Left lobe of liver (tissue), 2 donors: ENCODE results near the gene CYTH4. TPM values are rescaled to one million over a fixed set of nuclear protein-coding genes. Genes with fewer than 3 reads are reported as not detected.
A peak's percentile ranks its signal among the peaks of the same experiment; 100 is the strongest.

Experiments used
- ATAC-seq: fragments of 200-7000 bp; cut with Tn5 transposase; one replicate; pipeline ENCODE4 v1.9.1; 2020; ENCODE audit warnings: mild to moderate bottlenecking, moderate library complexity
- DNase-seq: peaks from one replicate; pipeline ENCODE4 v3.0.0-alpha.2; 2020; ENCODE audit warnings: low spot score
- total RNA-seq: library from RNA; stranded (reverse); gene quantifications from one replicate; pipeline ENCODE4 v1.2.1, GENCODE V29; 2021
- donor health status: DM: no; HTN: no; CAD: no; lungs with moderate emphysema.
- donor health status: DM: no; HTN: yes; CAD: no.

CYTH4 gene
- total RNA-seq, 1 donor from 2014 or later = 5.2 TPM

DNA sequence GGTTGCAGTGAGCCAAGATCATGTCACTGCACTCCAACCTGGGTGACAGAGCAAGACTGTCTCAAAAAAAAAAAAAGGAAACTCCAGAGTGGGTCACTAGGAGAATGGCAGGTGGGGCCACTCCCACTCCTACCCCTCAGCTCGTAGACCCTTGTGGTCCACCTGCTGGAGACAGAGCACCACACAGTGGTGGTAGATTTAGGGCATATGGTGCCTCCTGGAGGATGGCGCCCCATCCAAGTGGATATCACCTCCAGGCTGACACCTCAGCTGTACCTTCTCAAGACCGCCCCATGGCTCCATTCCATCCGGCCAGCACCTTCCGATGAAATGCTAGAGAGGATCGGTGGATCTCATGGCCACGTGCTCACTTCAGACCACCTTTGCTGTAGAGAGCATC, 6.2 kb downstream of the CYTH4 start:
- ATAC-seq = no peak

DNA sequence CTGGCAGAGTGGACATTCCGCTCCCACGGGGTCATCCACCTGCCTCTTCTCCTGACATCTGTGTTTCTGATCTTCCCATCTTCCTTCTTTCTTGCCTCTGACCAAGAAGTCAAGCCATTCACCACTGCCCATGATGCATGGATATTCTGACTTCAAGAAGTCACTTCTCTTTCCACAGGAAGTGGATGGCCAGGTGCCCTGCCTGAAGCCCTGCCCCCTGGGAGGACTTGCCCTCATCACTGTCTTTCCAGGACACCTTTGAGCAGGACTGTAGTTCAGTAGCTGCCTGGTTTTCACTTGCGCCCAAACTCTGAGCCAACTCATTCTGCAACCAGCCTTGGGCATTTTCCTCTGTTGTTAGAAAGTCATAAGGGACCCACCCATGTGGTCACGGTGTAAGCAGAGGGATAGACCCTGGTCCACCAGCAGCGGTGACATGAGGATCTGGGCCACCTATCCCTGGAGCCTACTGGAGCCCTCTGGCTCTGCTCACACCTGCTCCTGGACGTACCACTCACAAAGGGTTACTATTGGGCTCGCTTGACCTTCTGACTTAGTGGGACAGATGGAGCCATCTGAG, 6.9 kb downstream of the CYTH4 start:
- ATAC-seq (no peak), DNase-seq (no peak)

More for the DNA sequence above, 6.2 kb downstream of the CYTH4 start:
- DNase-seq = no peak

DNA sequence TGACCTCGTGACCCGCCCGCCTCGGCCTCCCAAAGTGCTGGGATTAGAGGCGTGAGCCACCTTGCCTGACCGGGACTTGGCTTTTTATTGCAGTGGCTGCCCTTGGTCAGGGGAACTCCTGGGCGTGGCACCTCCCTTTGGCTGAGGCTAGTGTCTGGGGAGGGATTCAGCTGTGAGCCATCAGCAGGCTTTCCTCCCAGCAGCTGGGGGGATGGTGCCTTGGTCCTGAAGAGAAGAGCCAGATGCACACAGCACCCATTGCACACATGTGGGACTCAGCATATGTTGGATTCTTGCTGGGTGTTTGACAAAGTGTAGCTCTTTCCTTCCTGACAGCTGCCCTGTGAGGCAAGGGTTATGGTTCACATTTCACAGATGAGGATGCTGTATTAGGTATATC, 8.4 kb downstream of the CYTH4 start:
- ATAC-seq = no peak
- DNase-seq = no peak

DNA sequence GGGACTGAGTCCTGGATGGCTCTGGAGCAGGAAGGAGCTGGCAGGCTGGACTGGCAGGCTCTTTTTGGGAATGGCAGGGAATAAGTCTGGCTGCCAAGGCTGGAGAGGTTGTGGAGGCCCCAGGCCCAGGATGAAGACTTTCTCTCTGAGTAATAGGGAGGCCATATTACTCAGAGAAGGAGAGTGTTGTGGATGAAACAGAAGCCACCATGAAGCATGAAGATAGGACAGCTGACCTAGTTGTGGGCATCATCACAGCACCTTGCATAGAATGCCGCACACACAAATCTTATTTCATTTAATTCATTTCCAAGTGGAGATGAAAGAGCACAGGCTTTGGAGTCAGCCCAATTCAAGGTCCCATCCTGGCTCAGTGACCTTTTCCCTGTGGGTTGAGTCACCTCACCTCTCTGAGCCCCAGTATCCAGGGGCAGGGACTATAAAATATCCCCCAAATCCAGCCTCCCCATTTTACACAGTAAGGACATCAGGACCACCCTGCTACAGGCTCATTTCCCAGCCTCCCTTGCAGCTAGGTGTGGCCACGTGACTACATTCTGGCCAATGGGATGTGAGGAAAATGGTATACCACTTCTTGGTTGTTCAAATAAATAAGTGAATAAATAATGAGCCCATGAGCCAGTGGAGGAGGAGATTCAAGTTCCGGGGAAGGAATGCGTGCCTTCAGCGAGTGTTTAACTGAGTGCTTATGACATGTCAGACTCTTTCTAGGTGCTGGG, 9.4 kb downstream of the CYTH4 start:
- ATAC-seq (no peak), DNase-seq (no peak)

DNA sequence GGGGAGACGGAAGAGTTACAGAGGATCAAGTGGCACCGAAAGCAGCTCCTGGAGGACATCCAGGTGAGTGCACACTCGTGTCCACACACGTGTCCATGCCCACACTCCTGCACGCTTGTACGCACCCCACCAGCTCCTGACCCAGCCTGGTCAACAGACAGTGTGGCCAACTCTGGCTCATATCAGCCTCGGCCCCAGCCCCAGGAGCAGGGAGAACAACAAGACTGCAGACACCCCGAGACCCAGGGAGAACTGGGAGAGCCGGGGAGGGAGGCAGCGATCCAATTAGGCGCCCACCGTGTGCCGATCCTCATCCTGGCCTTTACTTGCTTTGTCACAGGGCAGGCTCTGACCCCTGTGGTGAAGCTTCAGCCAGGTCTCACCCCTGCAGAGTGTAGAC, 10.3 kb downstream of the CYTH4 start:
- DNase-seq (no peak), ATAC-seq (no peak)

DNA sequence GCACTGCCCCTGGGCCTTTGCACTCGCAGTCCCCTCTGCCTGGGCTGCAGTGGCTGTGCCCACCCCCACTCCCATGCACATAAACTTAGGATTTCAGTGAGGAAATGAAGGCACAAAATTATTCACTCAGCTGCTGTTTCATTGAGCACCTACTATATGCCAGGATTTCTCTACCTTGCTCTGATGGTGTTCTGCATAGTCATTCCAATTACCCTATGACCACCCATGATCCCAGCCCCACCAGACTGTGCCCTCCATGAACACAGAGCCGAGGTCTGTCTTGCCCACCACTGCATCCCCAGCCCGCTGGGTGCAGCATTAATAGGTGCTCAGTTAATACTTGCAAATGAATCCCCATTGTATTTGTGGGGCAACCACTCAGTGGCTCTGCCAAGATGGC, 10.9 kb downstream of the CYTH4 start:
- DNase-seq (no peak), ATAC-seq (no peak)

DNA sequence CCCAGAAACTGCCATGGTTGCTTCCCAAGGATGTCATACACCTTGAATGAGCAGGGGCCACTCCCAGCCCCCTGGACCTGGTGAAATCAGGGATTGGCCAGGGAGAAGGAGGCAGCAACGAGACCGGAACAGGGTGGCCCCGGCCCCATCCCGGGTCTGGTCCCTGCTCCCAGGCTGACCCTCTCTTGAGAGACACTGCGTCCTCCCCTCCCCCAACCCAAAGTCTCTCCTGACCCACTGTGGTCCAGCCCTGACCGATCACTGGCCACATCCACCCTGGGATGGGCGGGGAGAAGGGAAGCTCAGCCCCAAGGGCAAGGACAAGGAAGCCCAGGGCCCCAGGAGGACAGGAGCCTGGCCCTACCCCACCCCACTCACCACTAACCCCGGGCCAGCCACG, 12.4 kb downstream of the CYTH4 start:
- DNase-seq (no peak), ATAC-seq (no peak)

DNA sequence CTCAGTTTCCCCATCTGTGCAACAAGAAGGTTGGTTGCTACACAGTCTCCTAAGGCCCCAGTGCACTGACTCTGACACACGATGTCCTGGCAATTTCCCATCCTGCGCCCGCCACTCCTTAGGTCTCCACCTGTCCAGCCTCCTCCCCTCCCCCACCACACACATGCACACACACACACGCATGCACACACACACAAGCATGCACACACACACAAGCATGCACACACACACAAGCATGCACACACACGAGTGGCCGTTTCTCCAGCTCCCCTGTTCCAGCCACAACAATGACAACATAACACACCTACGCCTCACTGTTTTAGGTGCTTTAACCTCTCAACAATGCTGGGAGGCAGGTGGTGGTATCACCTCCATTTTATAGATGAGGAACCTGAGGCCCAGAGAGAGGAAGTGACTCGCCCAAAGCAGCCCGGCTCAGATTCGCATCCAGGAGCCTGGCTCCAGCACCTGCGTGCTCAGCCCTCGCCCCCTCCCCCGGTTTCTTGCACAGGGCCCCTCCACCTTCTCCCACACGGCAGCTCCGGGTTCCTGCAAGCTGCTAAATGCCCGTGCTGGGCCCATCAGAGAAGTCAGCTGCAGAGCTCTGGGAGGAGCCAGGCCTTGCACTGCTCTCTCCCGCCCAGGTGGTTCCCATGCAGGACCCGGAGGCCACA, 13.0 kb downstream of the CYTH4 start:
- ATAC-seq (no peak), DNase-seq (no peak)

DNA sequence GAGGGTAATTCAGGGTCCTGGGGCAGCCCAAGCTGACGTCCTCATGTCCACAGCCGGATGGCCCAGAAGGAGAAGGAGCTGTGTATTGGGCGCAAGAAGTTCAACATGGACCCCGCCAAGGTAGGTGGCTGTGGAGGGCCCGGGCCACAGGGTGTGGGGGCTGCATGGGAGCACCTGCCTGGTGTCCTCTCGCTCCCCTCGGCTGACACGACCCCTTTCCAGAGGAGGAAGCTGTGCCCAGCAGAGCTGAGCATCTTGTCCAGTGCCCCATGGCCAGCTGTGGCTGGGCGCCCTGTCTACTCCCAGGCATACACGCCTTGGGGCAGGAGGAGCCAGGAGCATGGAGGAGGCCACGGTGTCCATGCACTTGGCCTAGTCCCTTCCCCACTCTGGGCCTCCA, 13.6 kb downstream of the CYTH4 start:
- ATAC-seq = no peak

DNA sequence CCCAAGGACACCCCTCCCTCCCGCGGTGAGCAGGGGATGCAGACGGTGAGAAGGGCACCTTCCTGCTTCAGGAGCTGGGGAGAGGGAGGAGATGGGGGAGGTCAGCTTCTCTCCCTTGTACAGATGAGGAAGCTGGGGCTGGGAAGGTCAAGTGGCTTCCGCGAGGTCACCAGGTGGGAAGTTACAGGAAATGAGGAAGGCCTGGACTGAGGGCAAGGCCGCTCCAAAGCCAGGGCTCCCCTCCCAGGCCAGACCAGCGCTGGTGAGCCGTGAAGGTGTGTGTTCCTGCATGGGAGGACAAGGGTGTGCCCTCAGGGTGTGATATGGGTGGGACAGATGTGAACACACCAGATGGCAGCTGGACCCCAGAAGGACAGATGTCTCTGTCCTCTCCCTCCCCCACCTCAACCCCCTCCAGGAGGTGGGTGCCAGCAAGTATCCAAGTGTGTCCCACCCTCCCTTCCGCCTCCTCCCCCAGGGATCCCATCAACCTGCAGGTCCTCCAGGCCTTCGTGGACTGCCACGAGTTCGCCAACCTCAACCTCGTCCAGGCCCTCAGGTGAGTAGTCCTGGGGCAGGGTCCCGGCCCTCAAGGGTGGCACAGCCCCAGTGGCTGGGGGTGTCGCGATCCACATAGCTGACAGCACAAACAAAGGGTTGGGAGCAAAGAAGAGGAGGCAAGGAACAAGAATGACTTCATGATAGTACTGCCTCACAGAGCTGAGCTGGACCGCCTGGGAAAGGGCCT, 16.6 kb downstream of the CYTH4 start:
- DNase-seq (no peak), ATAC-seq (peak; percentile 14)

More for the DNA sequence above, 13.6 kb downstream of the CYTH4 start:
- DNase-seq = no peak

DNA sequence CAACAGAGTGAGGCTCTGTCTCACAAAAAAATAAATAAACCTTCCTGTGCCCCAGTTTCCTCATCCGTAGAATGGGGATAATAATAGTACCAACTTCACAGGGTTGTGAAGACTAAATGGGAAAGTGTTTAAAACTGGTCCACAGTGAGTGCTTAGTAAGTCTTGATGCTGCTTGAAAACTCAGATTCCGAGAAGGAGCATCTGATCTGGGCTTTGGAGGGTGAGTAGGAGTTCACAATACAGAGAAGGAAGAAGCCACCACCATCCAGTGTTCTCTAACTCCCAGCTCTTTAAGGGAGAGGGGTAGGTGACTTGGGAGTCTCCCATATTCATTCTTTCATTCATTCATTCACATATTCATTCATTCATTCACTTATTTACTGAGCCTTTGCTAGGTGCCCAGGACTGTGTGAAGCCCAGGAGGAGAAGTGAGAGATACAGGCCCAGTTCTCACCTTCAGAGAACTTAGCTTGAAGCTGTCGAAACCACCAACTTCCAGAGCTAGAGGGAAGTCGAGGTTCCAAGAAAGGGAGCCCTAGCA, 17.7 kb downstream of the CYTH4 start:
- DNase-seq (no peak), ATAC-seq (no peak)

DNA sequence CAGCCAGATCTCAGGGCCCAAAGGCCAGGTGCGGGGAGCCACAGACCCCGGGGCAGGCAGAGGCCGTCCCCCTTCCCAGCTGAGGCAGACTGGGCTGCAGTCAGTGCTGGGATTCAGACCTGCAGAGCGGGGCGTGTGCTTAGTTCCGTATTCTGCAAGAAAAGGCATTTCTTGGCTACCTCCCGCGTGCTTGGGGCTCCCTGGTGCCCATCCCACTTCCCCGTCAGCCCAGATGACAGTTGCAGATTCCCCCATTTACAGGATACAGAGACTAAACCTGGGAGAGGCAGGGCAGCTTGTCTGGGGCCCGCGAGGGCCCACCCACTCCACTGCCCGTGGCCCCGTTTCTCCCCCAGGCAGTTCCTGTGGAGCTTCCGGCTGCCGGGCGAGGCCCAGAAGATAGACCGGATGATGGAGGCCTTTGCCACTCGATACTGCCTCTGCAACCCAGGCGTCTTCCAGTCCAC, 18.3 kb downstream of the CYTH4 start:
- peak; percentile 26 for ATAC-seq
- no peak for DNase-seq

DNA sequence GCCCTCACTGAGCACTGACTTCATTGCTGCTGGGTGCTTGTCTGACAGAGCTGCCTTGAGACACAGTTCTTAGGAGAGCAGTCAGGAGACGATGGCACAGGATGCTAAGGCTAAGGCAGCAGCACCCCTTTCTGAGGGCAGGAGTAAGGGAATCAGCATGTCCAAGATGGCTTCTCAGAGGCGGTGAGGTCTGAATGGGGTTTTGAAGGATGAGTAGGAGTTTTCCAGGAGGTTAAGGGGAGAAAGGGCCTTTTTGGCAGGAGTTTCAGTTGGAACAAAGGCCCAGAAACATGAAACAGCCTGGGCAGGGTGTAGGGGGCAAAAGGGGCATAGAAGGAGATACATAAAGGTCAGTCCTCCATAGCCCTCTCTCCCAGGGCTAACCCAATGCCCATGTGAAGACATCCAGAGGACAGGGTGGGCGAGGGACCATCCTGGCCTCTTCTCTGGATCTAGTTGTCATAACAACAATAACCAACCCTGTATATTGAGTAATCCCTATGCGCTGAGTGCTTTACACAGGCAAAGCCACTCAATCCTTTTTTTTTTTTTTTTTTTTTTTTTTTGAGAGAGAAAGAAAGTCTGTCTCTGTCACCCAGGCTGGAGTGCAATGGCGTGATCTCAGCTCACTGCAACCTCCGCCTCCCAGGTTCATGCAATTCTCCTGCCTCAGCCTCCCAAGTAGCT, 19.0 kb downstream of the CYTH4 start:
- no peak for DNase-seq
- ATAC-seq = no peak

DNA sequence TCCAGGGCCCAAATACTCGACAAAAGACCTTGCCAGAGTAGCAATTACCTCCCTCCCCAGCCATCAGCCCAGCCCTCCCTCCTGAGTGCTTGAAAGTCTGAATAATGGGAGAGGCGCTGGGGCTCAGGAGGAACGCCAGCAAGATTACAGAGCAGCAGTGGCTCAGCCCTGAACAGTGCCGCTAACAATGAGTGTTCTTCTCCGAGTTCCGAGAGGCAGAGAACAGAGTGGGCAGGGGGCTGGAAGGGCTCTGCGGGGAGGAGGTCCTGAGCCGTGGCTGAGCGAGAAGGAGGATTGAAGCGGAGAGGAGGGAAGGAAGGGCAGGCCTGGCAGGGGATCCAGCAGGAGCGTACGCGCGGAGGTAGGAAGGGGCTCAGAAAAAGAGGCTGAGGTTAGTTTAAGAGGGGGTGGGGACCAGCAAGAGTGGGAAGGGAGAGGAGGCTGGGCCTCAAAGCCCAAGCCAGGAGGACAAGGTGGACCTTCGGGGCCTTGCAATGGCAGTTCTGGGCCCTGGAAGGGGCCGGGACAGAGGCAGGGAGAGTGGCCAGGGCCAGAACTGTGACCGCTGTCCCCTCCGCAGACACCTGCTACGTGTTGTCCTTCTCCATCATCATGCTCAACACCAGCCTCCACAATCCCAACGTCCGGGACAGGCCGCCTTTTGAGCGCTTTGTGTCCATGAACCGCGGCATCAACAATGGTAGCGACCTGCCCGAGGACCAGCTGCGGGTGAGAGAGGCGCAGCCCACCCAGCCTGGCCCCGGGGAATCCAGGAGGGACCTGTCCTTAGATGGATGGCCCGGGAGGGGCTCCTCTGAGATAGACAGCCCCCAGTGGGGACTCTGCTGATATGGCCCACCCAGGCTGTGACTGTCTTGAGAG, 20.6 kb downstream of the CYTH4 start:
- no peak for ATAC-seq
- DNase-seq = no peak

DNA sequence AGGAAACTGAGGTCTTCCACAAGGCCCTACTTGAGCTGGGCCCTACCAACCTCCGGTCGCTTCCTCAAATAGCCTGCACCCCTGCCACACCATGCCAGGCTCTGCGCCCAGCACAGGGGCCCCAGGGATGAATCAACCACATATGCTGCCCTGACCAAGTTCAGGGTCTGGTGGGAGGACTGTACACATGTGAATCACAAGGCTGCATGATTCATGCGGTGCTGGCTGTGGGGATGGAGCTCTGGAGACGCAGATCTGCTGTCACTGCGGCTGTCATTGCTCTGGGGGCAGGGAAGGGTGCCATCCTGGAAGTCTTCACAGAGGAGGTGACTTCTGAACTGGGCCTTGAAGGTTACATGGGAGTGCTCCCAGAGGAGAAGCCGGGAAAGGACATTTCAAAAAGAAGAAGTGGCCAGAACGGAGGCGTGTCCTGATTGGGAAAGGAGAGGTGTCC, 21.5 kb downstream of the CYTH4 start:
- no peak for ATAC-seq
- DNase-seq = no peak

DNA sequence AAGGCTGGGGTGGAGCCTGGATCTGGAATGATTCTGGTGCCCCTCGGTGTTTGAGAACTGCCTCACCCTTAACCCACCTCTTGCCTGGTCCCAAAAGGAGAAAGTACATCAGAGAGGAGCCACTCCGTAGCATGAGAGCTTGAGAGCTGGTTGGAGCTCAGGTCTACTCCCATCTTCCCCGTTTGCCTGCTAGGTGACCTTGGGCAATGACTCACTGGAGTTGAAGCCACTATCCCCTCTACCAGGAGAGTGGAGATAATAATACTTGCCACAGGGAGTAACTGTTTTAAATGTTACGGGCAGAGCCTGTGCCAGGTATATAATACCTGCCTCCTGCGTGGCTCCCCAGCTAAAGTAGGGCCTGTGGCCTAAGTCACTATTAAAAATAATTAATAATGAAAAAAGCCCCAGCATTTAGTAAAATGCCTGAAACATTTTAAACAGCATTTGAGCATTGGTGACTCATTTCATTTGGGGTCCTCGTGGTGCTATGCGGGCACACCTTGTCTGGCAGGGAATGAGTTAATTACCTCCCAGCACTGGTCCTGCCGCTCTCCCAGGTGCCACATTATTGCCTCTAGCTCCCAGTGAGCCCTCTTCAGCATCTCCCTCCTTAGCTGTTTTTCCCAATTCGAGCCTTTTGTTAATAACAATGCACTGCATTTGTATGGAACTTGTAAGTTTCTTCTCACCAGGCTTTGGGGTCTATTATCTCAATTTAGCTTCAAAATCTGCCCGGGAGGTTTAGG, 22.5 kb downstream of the CYTH4 start:
- no peak for DNase-seq
- ATAC-seq = no peak

DNA sequence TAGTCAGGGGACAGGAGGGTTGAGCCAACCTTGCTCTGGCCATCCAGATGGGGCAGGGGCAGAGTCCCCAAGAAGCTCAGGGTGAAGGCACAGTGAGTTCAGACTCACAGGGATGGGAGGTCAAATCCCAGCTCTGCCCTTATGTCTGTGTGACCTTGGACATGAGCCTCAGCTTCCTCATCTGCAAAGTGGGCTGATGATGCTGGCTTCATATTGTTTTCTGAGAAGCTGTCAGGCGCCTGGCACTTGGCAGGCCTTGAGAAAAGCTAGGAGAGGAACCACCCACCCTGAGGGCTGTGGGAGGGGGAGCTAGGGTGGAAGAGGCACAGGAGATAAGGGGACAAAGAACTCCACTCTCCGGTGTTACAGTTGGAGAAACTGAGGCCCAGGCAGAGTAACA, 23.6 kb downstream of the CYTH4 start:
- DNase-seq = no peak
- no peak for ATAC-seq

DNA sequence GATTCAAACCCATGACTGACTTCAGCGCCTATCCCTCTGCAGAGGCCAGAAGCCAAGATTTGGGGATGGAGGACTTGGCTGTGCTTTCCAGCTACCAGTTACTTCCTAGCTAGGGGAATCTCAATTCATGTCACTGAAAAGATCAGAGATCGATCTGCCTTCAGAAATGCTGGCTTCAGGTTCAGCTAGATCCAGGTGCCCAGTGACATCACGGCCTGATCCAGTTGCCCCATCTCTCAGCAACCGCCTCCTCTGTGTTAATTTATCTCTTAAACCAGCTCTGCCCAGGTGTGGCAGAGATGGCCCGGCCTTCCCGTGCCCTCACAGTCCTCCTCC, 24.2 kb downstream of the CYTH4 start:
- DNase-seq = no peak

More for the DNA sequence above, 24.2 kb downstream of the CYTH4 start:
- ATAC-seq = no peak
